ENCODE data around the gene LMX1B.

The LMX1B gene

DNA sequence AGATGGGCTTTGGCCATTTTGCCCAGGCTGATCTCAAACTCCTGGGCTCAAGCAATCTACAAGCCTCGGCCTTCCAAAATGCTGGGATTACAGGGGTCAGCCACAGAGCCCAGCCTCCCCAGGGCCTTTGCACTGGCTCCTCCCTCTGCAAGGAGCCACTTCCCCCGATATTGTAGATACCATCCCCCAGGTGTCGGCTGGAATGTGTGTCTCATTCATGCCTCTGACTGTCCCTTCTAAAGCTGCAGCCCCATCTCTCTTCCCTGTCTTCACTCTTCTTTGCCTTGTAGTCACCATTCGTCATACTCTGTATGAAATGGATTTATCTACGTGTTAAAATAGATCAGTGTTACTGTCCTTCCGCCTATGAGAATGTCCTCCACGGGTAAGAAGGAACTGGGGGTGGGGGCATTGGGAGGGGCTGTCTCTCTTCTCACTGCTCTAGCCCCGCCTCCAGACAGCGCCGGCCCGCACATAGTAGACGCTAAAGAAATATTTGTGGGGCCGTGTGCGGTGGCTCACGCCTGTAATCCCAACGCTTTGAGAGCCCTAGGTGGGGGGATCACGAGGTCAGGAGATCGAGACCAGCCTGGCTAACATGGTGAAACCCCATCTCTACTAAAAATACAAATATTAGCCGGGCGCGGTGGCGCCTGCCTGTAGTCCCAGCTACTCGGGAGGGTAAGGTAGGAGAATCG is 68.5 kb downstream of the LMX1B start:
- DNase-seq = no peak

DNA sequence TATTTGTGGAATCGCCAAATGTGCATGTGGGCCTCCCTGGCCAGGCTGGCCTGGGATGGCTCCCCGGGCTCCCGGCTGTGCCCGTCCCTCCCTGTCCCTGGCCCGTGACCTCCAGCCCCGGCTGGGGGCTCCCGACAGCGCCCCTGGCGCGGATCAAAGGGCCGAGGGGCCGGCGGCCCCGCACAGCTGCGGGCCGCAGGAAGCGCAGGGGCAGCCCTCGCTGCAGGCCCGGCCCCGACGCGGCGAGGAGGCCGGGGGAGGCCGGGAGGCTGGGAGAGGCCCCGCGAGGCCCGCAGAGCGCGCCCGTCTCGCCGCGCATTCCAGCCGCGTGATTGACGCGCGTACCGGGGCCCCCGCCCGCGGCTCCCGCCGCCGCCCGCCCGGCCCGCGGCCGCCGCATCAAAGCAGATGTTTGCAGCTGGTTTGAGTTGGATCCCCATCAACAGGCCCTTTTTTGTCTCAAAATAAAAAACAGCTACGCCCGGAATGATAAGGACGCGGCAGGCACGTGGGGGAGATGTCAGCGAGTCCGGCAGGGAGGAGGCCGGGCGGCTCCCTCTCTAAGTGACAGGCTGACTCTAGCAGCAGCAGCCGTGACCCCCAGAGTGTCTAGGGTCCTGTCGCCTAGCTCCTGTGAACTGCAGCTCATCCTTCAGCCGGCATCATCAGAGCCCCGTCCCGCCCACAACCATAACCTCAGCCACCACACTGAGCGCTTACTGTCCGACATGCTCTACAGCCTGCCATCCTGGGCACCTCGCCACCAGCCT is 69.4 kb downstream of the LMX1B start:
- DNase-seq = no peak

DNA sequence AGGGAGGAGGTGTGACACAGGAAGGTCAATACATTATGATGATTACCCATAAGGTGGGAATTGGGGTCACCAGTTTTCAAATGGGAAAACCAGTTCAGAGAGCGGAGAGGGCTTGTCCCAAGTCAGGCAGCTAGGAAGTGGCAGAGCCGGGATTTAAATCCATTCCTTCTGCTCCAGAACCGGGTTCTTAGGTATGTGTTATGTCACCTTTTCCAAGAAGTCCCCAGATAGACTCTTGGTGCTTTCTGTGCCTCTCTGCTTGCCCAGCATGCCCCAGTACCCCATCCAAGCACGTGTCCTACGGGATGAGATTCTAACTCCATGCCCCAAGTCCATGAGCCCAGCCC is 69.9 kb downstream of the LMX1B start:
- no peak for DNase-seq

DNA sequence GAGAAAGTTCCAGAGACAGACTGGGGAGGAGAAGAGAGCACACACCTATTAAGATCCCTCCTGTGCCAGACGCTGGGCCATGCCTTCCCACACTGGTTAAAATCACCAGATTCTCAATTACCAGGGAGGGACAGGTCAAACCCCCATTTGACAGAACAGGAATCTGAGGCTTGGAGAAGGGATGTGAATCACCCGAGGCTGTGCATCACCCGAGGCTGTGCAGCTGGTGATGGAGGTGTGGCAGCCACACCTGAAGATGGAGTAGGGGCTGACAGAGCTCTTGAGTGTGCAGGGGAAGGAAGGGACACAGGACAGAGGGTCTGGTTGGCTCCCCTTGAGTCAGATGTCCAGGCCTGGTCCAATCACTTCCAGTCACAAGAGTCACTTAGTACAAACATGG is 70.6 kb downstream of the LMX1B start:
- no peak for DNase-seq

DNA sequence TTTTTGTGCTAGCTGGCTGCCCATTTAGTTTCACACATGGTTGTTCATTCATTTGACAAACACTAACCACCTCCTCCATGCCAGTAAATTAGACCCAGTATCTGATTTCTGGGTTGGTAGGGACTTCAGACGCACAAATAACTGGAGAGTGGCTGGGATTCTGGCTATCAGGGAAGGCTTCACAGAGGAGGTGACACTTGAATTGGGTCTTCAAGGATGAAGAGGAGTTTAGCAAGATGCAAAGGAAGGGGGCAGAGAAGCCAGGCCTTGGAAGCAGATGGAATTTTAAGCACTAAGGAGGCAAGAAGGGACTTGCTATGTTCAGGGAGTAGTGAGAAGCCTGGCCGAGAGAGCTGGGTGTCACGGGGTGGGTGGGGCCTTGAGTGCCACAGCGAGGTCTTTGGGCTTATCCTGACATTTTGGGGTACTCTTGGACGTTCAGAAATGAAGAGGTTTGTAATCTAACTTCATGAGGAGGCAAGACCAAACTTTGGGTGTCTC is 71.3 kb downstream of the LMX1B start:
- no peak for DNase-seq

DNA sequence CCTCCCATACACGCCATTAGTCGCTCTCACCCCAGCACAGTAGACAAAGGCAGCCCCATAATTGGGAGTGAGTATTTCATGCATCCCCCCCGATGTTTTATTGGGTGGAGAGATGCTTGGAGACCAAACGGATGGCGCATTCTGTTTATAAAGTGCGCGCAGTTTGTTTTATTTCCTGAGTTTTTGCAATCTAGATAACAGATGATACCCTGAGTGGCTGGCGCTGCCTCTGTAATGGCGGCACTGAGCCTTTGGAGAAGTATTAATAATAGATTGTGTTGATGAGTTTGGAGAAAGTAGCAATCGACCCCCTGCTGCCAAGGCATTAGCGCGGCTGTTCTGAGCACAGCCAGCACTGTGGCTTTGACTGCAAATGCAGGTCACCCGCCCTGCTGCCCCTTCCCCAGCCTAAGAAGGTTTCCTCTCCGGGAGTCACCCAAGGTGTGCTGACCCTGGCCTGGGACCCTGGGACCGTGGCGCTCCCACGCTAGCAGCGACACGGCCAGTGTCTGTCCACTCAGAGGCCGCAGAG is 74.3 kb downstream of the LMX1B start:
- DNase-seq = no peak

DNA sequence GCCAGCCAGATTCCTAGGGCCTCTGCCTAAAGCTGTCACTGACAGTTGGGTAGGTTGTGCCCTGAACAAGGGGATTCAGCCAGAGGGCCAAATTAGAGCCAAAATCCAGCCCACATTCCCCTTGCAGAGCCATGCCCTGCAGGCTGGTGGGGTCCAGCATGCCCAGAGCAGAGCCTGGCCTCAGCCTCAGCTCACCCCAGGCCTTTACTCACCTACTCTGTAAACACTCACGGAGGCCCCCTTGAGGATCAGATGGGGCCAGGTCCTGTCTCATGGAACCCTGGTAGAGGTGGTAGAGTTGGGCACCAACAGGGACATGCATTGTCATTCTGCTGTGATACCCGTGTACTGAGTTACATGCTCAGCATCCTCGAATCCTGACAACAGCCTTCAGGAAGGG is 74.9 kb downstream of the LMX1B start:
- DNase-seq = no peak

DNA sequence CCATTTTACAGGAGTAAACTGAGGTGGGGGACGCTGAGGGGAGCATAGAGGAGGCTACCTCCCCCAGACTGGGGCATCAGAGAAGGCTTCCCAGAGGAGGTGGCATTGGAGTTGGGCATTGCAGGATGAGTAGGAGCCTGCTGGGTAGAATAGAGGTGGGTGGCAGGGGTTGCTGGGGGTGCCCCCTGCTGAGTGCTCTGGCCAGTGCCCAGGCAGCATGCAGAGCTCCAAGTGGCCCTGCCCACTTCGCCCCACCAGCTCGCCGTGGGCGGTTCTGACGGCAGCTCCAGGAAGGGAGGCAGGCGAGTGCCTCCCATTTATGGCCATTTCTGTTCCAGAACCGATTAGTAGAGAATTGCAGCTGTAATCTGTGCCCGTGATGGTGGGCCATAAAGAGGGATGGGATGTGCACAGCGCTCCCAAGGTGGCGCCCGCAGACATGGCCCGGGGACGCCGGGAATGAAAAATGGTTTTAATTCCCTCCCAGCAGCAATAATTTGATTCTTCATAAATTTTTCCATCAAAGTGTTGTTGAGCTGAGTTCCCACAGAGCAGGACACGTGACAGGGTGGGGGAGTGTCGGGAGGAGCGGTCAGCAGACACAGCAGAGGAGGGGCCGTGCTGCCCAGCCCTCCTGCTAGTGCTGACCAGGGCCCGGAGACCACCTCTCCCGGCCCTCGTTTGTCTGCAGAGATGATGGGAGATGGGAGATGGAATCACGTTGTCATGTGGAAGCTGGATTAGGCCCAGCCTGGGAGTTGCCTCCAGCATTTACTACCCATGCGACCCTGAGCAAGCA is 75.5 kb downstream of the LMX1B start:
- no peak for DNase-seq

DNA sequence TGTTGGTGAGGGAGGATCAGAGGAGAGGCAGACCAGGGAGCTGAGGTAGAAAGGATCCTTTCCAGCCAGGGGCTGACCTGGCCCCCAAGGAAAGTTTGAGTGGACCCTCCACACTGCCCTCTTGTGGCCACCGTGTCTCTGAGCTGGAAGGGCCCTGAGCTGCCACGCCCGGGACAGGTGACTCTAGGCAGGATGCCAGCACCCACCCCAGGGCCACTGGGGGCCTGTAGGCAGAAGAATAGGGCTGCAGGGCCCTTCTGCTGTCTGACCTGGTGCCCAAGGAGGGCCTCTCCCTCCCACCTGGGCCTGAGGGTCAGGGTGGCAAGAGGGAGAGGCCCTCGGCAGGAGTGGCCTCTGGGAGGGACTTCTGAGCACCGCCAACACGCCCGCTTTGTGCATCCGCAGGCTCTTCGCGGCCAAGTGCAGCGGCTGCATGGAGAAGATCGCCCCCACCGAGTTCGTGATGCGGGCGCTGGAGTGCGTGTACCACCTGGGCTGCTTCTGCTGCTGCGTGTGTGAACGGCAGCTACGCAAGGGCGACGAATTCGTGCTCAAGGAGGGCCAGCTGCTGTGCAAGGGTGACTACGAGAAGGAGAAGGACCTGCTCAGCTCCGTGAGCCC is 76.8 kb downstream of the LMX1B start:
- DNase-seq = no peak

DNA sequence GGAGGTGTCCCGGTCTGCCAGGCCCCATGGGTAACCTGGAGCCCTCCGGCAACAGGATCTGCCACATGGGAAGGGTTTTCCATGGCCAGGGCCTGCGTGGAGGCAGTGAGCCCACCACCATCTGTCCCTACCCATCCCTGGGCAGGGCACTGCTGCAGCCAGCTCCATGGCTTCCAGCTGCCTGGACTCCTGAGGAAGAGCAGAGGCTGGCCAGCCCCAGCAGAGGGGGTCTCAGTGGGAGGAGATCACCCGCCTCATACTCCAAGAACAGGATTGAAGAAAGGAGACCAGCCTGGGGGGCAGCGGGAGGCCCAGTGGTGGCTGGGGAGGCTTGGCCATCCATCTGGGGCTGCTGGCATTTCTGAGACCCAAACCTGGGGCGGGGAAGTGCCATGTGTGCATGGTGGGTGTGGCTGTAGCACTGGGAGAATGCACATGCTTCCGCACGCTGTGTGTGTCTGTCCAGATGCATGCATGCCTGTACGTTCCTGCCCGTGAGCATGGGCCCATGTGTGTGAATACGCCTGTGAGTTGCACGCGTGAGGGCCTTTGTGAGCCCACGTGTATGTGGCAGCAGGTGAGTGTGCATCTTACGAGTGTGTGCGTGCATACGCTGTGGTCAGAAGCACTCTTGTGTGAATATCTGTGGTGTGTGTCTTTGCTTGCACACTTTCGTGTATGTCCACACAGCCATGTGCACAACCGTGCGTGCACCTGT is 78.5 kb downstream of the LMX1B start:
- DNase-seq = no peak

DNA sequence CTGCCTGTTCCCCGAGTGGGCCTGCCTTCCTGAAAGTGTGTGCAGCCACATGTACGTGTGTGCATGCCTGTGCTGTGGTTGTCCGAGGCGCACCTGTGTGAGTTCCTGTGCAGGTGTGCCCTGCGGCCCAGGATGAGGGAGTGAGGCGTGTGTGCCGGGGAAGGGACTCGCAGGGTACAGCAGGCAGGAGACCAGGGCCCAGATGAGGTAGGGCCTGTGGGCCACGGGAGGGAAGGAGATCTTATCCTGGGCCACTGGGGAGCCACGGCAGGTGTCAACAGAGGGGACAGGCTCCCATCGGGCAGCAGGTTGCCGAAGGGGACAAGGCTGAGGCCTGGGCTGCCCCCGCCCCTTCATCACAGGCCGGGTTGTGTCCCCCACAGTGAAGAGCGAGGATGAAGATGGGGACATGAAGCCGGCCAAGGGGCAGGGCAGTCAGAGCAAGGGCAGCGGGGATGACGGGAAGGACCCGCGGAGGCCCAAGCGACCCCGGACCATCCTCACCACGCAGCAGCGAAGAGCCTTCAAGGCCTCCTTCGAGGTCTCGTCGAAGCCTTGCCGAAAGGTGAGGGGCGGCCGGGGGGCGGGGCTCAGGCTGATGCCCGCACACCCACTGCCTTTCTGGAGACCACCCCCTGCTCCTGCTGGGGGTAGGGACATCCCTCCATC is 79.2 kb downstream of the LMX1B start:
- no peak for DNase-seq

DNA sequence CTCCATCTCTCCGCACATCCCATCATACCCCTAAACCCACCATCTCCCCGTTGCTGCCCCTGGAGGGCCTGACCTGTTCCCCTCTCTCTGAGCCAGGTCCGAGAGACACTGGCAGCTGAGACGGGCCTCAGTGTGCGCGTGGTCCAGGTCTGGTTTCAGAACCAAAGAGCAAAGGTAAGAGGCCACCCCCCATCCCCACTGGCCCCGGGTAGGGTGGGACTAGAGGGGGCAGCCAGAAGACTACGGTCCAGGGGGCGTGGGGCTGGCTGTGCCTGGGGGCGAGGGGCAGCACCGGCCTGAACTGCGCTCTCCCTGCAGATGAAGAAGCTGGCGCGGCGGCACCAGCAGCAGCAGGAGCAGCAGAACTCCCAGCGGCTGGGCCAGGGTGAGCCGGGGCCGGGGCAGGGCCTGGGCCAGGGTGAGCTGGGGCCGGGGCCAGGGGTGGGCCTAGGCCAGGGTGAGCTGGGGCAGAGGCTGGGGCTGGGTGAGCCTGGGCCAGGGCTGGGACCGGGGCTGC is 79.8 kb downstream of the LMX1B start:
- no peak for DNase-seq

DNA sequence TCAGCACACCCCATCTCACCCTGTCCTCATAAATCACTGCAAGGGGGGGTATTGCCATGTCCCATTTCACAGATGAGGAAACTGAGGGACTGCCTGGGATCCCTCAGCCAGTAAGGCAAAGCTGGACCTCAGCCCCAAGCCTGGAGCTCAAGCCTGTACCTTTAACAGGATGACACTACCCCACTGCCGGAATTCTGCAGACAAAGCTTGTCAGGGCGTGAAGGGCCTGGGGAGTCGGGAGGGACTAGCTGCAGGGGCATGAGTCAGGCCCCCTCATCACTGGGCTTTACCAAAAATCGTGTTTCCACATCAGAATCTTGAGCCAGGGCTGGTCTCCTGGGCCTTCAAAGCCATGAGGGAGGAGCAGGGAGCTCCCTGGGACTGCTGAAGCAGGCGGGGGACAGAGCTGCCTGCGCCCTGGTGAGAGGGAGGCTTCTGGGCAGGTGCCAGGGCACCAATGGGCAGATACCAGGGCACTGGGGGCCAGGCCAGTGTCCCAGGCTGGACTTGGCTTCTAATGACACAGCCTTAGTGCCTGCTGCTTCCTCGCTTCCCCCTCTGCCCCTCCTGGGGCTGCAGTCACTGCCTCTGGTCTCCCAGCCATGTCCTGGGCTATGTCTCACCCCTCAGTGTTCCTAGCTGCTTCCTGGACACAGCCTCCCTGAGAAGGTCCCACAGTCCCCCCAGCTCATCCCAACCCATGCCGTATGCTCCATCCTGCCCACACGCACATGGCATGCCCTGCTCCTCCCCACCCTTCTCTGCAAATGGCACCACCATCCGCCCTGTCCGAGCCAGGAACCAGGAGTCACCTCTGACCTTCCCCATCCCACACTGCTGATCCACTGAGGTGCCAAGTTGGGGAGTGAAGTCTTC is 80.7 kb downstream of the LMX1B start:
- DNase-seq = no peak

DNA sequence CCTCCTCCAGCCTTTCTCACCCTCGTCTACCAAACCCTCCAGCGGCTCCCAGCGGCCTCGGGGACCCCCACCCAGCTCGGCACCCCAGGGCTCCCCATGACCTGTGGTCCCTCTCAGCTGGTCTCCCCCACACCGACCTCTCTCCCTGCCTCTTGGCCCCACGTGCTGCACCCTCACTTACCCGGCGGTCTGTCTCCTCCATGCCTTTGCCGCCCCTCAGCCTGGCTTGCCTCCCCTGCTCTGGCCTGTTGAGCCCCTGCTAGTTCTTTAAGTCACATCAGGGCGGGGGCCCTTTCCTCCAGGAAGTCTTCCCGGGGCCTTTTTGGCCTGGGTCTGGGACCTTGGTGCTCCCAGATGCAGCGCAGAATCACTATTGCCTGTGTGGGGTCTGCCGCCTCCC is 81.5 kb downstream of the LMX1B start:
- no peak for DNase-seq

DNA sequence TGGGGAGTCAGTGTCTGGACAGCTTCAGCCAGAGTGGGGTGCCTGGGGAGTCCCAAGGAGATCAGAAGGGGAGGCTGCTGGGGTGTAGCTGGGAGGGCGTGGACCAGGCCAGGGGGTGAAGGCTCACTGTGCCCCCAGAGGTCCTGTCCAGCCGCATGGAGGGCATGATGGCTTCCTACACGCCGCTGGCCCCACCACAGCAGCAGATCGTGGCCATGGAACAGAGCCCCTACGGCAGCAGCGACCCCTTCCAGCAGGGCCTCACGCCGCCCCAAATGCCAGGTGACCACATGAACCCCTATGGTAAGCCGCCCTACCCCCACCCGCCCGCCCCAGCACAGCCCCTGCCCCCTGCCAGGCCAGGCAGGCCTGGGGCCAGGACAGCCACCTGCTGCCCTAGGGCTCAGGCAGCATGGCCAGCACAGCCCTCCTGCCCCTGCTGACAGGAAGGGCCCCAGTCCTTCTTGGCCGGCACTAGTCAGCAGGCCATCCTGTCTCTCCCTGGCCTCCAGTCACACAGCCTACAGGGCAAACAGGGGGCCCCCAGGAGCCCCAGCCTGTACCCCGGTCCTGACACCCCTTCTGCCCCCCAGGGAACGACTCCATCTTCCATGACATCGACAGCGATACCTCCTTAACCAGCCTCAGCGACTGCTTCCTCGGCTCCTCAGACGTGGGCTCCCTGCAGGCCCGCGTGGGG is 82.1 kb downstream of the LMX1B start:
- no peak for DNase-seq

DNA sequence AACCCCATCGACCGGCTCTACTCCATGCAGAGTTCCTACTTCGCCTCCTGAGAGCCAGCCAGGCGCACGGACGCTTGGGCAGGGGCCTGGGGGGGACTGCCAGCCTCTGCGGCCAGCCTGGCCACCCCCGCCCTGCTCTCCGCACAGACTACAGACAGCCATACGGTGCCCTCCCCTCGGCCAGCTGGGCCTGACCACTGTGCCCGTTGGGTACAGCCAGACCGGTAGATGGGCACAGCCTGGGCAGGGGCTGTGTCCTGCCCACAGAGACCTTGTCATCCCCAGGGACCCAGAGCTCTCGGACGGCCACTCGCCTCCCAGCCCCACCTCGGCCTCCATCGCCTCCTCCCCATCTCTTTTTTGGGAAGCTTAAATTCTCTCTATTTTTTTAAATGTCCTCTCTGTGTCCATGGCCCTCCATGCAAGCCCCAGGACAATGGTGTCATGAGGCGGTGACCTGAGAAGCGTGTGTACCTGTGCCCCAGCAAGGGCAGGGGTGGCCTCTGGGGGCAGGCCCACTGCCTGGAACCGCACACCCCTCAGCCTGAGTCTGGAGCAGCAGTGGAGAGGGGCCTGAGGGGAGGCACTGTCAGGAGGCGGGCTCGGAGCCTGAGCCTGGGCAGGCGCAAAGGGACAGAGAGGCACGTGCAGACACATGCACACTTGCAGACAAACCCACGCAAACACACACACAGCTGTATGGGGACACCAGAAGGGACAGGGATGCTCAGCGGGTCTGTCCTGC is 82.8 kb downstream of the LMX1B start:
- DNase-seq = no peak

DNA sequence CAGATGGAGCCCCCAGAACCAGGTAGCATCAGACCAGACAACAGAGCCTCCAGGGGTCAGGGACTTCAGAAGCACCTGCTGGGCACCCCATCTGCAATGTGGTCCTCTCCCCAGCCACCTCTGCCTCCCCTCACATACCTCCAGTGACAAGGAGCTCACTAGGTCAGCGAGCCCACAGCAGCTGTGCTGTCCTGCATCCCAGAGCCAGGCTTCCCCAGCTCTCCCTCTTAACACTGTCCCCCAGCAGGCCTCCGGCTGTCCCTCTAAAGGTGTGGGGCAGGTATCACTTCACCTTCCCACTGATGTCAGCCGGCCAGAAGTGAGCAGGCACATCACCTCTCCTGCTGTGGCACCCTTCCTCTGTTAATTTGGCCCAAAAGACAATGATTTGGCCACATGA is 83.6 kb downstream of the LMX1B start:
- DNase-seq = no peak

DNA sequence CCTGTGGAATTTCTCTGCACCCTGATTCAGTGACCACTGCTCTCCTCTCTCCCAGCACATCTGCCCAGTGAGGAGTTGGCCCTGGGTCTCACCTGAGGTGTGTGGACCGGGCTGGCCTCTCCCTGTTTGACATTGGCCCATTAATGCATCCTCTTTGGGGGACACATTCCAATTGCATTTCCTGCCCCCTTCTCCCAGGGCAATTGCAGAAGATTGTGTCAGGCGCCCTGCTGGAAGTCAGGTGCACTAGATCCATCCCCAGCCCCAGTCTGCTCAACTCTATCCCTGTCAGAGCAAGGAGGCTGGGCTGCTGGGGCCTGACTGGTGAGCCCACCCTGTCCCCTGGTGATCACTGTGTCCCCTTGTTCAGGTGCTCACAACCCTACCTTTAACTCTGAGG is 84.5 kb downstream of the LMX1B start:
- DNase-seq = no peak

DNA sequence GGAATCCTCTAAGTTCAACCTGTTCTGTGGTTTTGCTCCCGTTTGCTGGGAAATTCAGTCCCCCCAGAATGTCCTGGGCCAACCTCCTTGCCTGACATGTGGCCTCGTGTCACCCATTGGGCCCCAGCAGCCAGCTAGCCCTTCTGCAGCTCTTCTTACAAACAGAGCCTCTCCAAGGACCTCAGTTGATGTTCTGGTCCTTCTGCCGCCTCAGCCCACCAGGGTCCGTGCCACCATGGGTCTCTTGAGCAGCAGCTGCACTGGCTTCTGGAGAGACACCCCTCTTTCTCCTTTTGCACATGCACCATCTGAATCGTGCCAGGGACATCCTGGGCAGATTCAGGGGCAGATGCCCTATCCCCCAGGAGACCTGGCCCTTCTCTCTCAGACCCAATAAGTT is 85.0 kb downstream of the LMX1B start:
- DNase-seq = no peak
